Adipocyte (in vitro differentiated cells): Measurements from ENCODE around the gene F8.
"Not testable (repeated sequence)": the region's sequence is repeated elsewhere in the genome, so short reads cannot be mapped to it uniquely, and the experiment has no call there.

ENCODE experiments used
- DNase-seq: peaks from one replicate; pipeline ENCODE4 v3.0.0-alpha.2; 2015; ENCODE audit warnings: low read depth
- H3K27me3 ChIP-seq: replicated peaks from 2 replicates; pipeline ENCODE4 v1.7.0; 2013; ENCODE audit warnings: mild to moderate bottlenecking, low read length, moderate library complexity; ENCODE audit not compliant: control insufficient read depth, insufficient read depth
- H3K36me3 ChIP-seq: 2 replicates; pipeline ENCODE4 v1.7.0; 2013; ENCODE audit warnings: low read length, mild to moderate bottlenecking, moderate library complexity; ENCODE audit not compliant: control insufficient read depth, insufficient read depth, severe bottlenecking
- H3K4me1 ChIP-seq: 2 replicates; pipeline ENCODE4 v1.7.0; 2013; ENCODE audit warnings: mild to moderate bottlenecking, low read length, moderate library complexity; ENCODE audit not compliant: control insufficient read depth, insufficient read depth
- H3K4me3 ChIP-seq: 2 replicates; pipeline ENCODE4 v1.7.0; 2013; ENCODE audit warnings: mild to moderate bottlenecking, low read length, moderate library complexity
- H3K9ac ChIP-seq: 2 replicates; pipeline ENCODE4 v1.7.0; 2013; ENCODE audit warnings: mild to moderate bottlenecking, low read length, moderate library complexity
- H3K9me3 ChIP-seq: 2 replicates; pipeline ENCODE4 v1.7.0; 2013; ENCODE audit warnings: mild to moderate bottlenecking, low read length, moderate library complexity; ENCODE audit not compliant: control insufficient read depth

Gene F8

DNA sequence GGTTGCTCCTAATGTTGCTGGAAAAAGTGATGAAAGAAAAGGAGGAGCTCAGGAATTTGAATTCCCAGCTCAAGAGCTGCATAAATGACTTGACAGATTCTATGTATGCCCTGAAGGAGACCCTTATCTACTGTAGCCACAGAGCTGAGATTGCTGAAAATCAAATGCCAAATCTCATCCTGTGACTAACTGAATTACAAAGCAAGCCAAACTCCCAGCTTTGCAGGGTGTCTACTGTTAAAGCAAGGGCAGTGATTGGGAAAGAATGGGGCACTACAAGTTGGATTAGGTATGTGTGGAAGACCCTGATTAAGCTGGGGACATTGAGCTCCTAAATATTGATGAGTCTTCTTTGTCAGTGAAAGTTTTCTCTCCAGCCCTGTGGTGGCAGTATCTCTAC, 167.3 kb downstream of the F8 start:
- Histone ChIP-seq H3K36me3 (no peaks in the 10 kb centered on the region), H3K9me3 (no peaks in the 10 kb centered on the region), H3K4me3 (no peak overlapping the region), H3K27me3 (no peaks in the 10 kb centered on the region), H3K4me1 (no peaks in the 10 kb centered on the region), H3K9ac (no peak overlapping the region)
- no peak for DNase-seq

GRCh38 chrX:154850957-154851611, 171.4 kb downstream of the F8 start:
- H3K9ac ChIP-seq = no peak overlapping the region
- peaks cover 7% of the 10 kb centered on the region for H3K9me3 ChIP-seq
- no peak for DNase-seq
- H3K4me3 ChIP-seq = no peak overlapping the region
- H3K36me3 ChIP-seq = no peaks in the 10 kb centered on the region
- H3K27me3 ChIP-seq = no peaks in the 10 kb centered on the region
- H3K4me1 ChIP-seq = no peaks in the 10 kb centered on the region

- no peaks in the 10 kb centered on the region for H3K36me3 ChIP-seq
- peak; percentile 71 for DNase-seq
Measured at GRCh38 chrX:154840856-154841255, 181.7 kb downstream of the F8 start.

DNA sequence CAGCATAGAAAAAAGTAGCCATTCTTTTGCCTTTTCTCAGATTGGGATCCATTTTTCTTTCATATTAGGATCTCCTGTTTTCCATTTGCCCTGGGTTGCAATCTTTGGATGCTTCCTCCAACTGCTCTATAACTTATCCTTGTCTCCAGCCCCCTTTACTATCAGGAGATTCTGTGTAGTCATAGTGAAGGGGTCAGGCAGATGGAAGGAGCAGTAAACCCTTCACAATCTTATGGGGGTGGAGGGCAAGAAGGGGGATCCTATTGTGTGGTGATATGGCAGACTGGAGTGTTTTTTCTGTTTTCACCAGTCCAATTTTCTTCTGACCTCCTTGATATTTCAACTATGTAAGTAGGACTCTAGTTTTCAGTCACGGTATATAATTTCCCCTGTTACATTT, 186.4 kb downstream of the F8 start:
- DNase-seq = no peak

More at GRCh38 chrX:154840856-154841255, 181.7 kb downstream of the F8 start:
- Histone ChIP-seq H3K9ac (no peak overlapping the region), H3K4me1 (no peaks in the 10 kb centered on the region), H3K9me3 (peaks cover 6% of the 10 kb centered on the region), H3K4me3 (no peak overlapping the region), H3K27me3 (no peaks in the 10 kb centered on the region)

GRCh38 chrX:154834562-154834961, 188.0 kb downstream of the F8 start, which contains the start of gene SMIM9:
TSS of gene SMIM9 (minus strand) at chrX:154834662. CDS start at chrX:154830856, 3,806 bp downstream.
- H3K9me3 ChIP-seq = no peaks in the 10 kb centered on the region
- H3K36me3 ChIP-seq = no peaks in the 10 kb centered on the region
- no peak within 1 kb of the TSS for H3K9ac ChIP-seq
- no peak for DNase-seq
- H3K4me1 ChIP-seq = no peaks in the 10 kb centered on the region
- H3K4me3 ChIP-seq = no peak within 1 kb of the TSS
- no peaks in the 10 kb centered on the region for H3K27me3 ChIP-seq

More for the DNA sequence above, 186.4 kb downstream of the F8 start:
- Histone ChIP-seq H3K4me1 (no peaks in the 10 kb centered on the region), H3K36me3 (no peaks in the 10 kb centered on the region), H3K4me3 (no peak overlapping the region), H3K27me3 (no peaks in the 10 kb centered on the region), H3K9ac (no peak overlapping the region), H3K9me3 (peaks cover 6% of the 10 kb centered on the region)

- Histone ChIP-seq H3K4me1 (no peaks in the 10 kb centered on the region), H3K36me3 (no peaks in the 10 kb centered on the region), H3K9ac (no peak overlapping the region), H3K9me3 (no peaks in the 10 kb centered on the region), H3K27me3 (no peaks in the 10 kb centered on the region), H3K4me3 (no peak overlapping the region)
- no peak for DNase-seq
Measured at GRCh38 chrX:154833746-154834274, 188.7 kb downstream of the F8 start.

DNA sequence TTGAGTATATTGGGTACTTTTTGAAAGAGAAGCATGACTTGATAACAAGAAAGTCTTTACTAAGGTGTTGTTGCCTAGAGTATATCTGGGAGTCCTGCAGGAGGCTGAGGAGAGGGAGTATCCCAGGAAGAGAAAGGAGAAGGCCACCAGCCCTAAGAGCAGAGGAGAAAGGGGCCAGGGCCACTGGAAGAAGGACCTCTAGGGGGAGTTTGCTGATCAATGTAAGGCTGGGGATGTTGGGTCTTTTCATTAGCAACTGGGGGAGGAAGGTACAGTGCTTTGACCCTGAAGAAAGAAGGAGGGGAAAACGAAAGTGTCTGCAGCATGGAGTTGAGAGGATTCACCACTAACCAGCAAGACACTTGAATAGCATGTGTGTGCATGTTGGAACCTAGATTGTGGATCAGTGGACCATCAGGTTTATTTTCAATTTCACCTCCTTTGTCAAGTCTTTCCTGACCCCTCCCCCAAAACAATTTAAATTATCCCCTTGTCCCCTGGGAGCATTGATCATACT, 192.5 kb downstream of the F8 start:
- H3K4me3 ChIP-seq = no peak overlapping the region
- H3K4me1 ChIP-seq = no peaks in the 10 kb centered on the region
- no peak for DNase-seq
- H3K27me3 ChIP-seq = no peaks in the 10 kb centered on the region
- H3K9ac ChIP-seq = no peak overlapping the region
- no peaks in the 10 kb centered on the region for H3K36me3 ChIP-seq
- no peaks in the 10 kb centered on the region for H3K9me3 ChIP-seq

- no peak for DNase-seq
- no peaks in the 10 kb centered on the region for H3K9me3 ChIP-seq
- no peak overlapping the region for H3K4me3 ChIP-seq
- no peaks in the 10 kb centered on the region for H3K27me3 ChIP-seq
- H3K36me3 ChIP-seq = no peaks in the 10 kb centered on the region
- no peak overlapping the region for H3K9ac ChIP-seq
- no peaks in the 10 kb centered on the region for H3K4me1 ChIP-seq
Measured at GRCh38 chrX:154829134-154829533, 193.4 kb downstream of the F8 start.

DNA sequence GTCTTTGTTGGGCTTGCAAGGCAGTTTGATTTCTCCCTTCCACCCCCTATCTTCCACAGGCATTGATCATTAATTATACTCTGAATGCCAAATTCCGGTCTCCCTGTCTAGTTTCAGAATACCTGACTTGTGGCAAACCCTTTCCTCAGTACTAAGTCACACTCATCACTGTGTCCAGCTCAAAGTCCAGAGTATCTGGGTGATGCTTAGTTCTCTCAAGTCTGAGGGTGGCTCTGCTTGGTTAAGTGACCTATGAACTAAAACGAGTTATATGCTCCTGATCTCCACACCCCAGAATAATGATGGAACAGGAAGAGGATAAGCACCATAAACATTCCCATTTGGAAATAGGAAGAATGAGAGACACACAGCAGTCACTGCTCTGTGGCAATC, 194.5 kb downstream of the F8 start:
- Histone ChIP-seq H3K4me1 (no peaks in the 10 kb centered on the region), H3K4me3 (no peak overlapping the region), H3K27me3 (no peaks in the 10 kb centered on the region), H3K36me3 (no peaks in the 10 kb centered on the region), H3K9me3 (no peaks in the 10 kb centered on the region), H3K9ac (no peak overlapping the region)
- DNase-seq = no peak

DNA sequence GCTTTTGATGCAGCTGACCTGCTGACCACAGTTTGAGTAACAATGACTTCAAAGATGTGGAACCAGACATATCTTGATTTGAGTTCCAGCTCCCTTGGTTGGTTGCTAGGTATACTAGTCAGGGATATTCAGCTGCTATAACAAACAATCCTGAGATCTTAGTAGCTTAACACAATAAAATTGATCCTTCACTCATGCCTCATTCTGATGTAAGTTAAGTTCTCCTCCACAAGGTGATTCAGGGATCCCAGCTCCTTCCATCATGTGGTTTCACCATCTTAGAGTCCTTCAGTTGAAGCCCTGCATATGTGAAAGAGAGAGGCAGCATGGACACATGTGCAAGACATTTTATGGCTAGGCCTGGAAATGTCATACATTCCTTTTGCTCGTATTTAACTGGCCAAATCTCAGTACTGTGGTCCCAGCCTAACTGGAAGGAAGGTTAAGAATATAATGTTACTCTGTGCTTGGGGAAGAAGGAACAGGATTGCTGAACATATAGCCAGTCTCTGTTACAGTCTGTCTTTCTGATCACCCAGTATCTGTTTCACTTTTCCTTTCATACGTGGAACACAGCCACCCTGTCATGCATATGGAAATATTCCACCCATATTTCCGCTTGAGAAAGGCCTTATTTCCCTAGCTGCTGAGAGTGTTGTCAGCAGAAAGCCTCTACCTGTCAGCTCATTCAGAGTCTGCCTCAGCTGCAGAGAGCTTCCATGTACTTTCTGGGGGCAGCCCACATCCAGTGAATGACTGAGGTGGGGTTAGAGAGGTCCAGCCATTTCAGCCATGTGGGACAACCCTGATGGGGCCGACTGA, 195.1 kb downstream of the F8 start:
- Histone ChIP-seq H3K4me3 (no peak overlapping the region), H3K27me3 (no peaks in the 10 kb centered on the region), H3K4me1 (no peaks in the 10 kb centered on the region), H3K9me3 (no peaks in the 10 kb centered on the region), H3K9ac (no peak overlapping the region), H3K36me3 (no peaks in the 10 kb centered on the region)
- no peak for DNase-seq

- H3K36me3 ChIP-seq, DNase-seq, H3K9ac ChIP-seq, H3K9me3 ChIP-seq, H3K4me3 ChIP-seq, H3K27me3 ChIP-seq, H3K4me1 ChIP-seq: not testable (repeated sequence)
Measured at GRCh38 chrX:154825586-154825985, 196.9 kb downstream of the F8 start.
